Measurements from ENCODE around the gene TSHZ3.

DNA sequence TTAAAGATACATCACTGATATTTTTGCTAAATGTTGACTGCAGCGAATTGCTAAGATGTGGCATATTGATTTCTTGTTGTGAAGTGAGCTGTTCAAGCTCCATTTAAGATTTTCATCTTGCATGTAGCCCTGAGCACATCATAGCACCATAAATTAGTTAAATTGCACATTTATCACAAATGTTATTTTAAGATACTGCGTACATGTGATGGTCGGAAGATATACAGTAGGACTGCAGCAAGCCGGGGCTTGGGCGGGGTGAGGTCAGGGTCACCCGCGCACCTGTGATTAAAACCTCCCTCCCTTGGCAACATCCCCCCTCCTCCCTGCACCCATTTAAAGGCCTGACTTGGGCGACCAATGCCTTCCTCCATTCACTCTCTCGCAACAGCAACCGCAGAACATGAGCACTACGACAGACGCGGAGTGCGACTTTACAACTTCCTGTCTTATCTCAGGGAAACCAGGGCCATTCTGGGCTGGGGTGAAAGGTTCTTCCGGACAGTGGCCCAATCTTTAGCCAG lies 76.6 kb downstream of the TSHZ3 start:
- no peak for TF ChIP-seq ZNF24 (IDR thresholded peaks at IDR 0.05)
- TF ChIP-seq ZNF584 (CRISPR knock-in tag; IDR thresholded peaks at IDR 0.05; ENCODE audit: low read depth) = no peak
- TF ChIP-seq, protein P1, sequence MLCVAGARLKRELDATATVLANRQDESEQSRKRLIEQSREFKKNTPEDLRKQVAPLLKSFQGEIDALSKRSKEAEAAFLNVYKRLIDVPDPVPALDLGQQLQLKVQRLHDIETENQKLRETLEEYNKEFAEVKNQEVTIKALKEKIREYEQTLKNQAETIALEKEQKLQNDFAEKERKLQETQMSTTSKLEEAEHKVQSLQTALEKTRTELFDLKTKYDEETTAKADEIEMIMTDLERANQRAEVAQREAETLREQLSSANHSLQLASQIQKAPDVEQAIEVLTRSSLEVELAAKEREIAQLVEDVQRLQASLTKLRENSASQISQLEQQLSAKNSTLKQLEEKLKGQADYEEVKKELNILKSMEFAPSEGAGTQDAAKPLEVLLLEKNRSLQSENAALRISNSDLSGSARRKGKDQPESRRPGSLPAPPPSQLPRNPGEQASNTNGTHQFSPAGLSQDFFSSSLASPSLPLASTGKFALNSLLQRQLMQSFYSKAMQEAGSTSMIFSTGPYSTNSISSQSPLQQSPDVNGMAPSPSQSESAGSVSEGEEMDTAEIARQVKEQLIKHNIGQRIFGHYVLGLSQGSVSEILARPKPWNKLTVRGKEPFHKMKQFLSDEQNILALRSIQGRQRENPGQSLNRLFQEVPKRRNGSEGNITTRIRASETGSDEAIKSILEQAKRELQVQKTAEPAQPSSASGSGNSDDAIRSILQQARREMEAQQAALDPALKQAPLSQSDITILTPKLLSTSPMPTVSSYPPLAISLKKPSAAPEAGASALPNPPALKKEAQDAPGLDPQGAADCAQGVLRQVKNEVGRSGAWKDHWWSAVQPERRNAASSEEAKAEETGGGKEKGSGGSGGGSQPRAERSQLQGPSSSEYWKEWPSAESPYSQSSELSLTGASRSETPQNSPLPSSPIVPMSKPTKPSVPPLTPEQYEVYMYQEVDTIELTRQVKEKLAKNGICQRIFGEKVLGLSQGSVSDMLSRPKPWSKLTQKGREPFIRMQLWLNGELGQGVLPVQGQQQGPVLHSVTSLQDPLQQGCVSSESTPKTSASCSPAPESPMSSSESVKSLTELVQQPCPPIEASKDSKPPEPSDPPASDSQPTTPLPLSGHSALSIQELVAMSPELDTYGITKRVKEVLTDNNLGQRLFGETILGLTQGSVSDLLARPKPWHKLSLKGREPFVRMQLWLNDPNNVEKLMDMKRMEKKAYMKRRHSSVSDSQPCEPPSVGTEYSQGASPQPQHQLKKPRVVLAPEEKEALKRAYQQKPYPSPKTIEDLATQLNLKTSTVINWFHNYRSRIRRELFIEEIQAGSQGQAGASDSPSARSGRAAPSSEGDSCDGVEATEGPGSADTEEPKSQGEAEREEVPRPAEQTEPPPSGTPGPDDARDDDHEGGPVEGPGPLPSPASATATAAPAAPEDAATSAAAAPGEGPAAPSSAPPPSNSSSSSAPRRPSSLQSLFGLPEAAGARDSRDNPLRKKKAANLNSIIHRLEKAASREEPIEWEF (CRISPR knock-in tag; IDR thresholded peaks at IDR 0.05) = no peak
- TF ChIP-seq ESRRA (IDR thresholded peaks at IDR 0.05; ENCODE audit: borderline replicate concordance, low read depth) = no peak
- TF ChIP-seq GATA2 (CRISPR knock-in tag; IDR thresholded peaks at IDR 0.05) = no peak
- TF ChIP-seq FOXA1 (IDR thresholded peaks at IDR 0.05; ENCODE audit: borderline replicate concordance) = no peak
- TF ChIP-seq HOMEZ (CRISPR knock-in tag; IDR thresholded peaks at IDR 0.05) = no peak

All from K562 (cell line).